WTC11 (cell line): Measurements from ENCODE around the gene EDN3.

Experiments used
- ATF6 ChIP-seq: sonication (generic); formaldehyde crosslinking; IDR thresholded peaks from 2 replicates; pipeline ENCODE4 v1.8.1; 2023; ENCODE audit warnings: mild to moderate bottlenecking, missing genetic modification reagents
- CTCF ChIP-seq: fragments of 200-600 bp; IDR thresholded peaks from 2 replicates; pipeline ENCODE4 v1.8.0; 2022; ENCODE audit warnings: antibody characterized with exemption
- FOXJ3 ChIP-seq: sonication (generic); formaldehyde crosslinking; IDR thresholded peaks from 2 replicates; pipeline ENCODE4 v1.9.0; 2021; ENCODE audit warnings: missing genetic modification reagents, mild to moderate bottlenecking, borderline replicate concordance
- NR3C1 ChIP-seq: sonication (generic); formaldehyde crosslinking; conservative IDR thresholded peaks from 2 replicates; pipeline ENCODE4 v1.8.1; 2023; ENCODE audit warnings: low read depth, mild to moderate bottlenecking, missing genetic modification reagents
- TCF7 ChIP-seq: sonication (generic); formaldehyde crosslinking; IDR thresholded peaks from 2 replicates; pipeline ENCODE4 v1.8.0; 2022; ENCODE audit warnings: mild to moderate bottlenecking, low read depth, missing genetic modification reagents, moderate library complexity
- ZBTB21 ChIP-seq: sonication (generic); formaldehyde crosslinking; IDR thresholded peaks from 2 replicates; pipeline ENCODE4 v1.8.1; 2023; ENCODE audit warnings: mild to moderate bottlenecking, missing genetic modification reagents, borderline replicate concordance
- ZNF263 ChIP-seq: sonication (generic); formaldehyde crosslinking; IDR thresholded peaks from 2 replicates; pipeline ENCODE4 v1.8.1; 2022; ENCODE audit warnings: low read depth, mild to moderate bottlenecking, moderate library complexity, missing genetic modification reagents
- TF ChIP-seq, protein P1 (sequence below): fragments of 250-450 bp; sonication (Bioruptor Pico); IDR thresholded peaks from 2 replicates; pipeline ENCODE4 v2.1.2; 2022; ENCODE audit warnings: mild to moderate bottlenecking, moderate library complexity

DNA sequence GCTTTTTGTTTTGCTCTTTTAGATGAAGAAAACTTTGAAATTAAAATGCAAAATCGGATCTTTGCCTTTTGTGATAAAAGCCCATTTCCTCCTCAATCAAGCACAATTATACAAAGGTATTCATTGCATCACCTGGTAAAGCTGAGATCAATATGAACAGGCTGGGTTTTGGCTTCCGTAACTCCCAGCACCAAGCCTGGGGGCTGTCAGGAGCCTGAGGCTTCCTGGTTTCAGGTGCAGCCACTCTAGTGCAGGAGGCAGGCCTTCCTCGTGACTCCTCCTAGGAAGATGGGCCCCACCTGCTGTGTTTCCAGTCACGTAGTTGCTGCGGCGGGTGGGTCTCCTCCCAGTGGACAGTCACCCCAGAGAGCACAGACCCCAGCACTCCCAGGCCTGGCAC, 54.0 kb downstream of the EDN3 start:
- no peak for TF ChIP-seq CTCF
- no peak for TF ChIP-seq ZNF263 (CRISPR knock-in tag)
- TF ChIP-seq FOXJ3 (CRISPR knock-in tag): no peak
- no peak for TF ChIP-seq NR3C1 (CRISPR knock-in tag)
- no peak for TF ChIP-seq TCF7 (CRISPR knock-in tag)
- TF ChIP-seq ATF6 (CRISPR knock-in tag): no peak
- TF ChIP-seq, protein P1, sequence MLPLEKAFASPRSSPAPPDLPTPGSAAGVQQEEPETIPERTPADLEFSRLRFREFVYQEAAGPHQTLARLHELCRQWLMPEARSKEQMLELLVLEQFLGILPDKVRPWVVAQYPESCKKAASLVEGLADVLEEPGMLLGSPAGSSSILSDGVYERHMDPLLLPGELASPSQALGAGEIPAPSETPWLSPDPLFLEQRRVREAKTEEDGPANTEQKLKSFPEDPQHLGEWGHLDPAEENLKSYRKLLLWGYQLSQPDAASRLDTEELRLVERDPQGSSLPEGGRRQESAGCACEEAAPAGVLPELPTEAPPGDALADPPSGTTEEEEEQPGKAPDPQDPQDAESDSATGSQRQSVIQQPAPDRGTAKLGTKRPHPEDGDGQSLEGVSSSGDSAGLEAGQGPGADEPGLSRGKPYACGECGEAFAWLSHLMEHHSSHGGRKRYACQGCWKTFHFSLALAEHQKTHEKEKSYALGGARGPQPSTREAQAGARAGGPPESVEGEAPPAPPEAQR: no peak
- TF ChIP-seq ZBTB21: no peak
